GM12873 (cell line): ENCODE results near the gene SPIN3.

ENCODE experiments used
- TF ChIP-seq, protein P1 (sequence below): IDR thresholded peaks from 2 replicates; pipeline ENCODE4 v1.5.1; 2012; ENCODE audit warnings: low read depth, mild to moderate bottlenecking, moderate library complexity, low read length, control low read depth; ENCODE audit not compliant: insufficient read depth; ENCODE audit errors: missing control alignments

SPIN3 gene

DNA sequence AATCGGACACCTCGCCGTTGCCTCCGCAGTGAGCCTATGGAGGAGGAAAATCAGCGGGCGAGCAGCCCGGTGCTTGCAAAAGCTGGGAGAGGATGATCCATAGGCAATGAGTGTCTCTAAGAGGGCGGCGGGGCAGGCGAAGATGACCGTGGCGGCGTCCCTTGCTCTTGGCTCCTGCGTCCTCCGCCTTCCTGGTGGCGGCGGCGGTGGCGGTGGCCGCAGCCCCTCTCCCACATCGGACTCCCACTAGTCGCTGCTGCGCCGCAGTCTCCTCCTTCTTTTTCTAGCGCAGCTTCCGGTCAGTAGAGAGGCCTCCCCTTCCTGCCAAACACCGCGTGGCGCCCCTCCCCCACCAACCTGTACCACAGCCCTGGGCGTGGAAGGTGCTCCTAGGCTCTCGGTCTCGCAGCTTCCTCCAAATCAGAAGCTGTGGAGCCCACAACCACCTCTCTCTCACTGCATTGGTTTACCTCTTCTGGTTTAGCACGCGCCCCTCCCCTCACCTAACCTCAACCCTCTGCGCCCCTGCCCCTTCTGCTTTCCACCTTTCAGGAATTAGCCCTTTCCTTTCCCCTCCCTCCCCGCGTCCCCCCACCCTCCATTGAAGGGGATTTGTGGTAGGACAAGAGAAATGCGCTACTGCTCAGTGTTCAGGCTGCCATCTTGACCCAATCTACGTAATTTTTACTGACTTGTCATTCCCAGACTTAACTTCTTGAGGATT, at the start of gene SPIN3:
Gene SPIN3, minus strand, starts transcription at position 271 of the 724 bp plus-strand sequence. CDS start 594 bp downstream, outside the sequence.
- TF ChIP-seq, protein P1, sequence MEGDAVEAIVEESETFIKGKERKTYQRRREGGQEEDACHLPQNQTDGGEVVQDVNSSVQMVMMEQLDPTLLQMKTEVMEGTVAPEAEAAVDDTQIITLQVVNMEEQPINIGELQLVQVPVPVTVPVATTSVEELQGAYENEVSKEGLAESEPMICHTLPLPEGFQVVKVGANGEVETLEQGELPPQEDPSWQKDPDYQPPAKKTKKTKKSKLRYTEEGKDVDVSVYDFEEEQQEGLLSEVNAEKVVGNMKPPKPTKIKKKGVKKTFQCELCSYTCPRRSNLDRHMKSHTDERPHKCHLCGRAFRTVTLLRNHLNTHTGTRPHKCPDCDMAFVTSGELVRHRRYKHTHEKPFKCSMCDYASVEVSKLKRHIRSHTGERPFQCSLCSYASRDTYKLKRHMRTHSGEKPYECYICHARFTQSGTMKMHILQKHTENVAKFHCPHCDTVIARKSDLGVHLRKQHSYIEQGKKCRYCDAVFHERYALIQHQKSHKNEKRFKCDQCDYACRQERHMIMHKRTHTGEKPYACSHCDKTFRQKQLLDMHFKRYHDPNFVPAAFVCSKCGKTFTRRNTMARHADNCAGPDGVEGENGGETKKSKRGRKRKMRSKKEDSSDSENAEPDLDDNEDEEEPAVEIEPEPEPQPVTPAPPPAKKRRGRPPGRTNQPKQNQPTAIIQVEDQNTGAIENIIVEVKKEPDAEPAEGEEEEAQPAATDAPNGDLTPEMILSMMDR = no peak

DNA sequence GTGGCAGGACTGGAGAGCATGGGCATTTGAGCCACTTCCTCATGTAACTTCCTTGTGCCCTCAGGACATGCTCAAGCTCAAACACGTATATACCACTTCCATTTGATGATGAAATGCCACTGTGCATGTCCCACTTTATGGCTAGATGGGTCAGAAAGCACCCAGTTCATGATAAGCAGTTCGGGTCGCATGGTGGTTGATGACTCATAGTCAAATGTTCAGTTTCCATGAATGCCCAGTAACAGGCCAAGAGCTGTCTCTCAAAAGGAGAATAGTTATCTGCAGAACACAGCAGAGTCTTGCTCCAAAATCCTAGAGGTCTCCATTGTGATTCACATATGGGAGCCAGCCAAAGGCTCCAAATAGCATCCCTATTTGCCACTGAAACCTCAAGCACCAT, 48.9 kb upstream of the SPIN3 start:
- TF ChIP-seq, protein P1 = no peak

DNA sequence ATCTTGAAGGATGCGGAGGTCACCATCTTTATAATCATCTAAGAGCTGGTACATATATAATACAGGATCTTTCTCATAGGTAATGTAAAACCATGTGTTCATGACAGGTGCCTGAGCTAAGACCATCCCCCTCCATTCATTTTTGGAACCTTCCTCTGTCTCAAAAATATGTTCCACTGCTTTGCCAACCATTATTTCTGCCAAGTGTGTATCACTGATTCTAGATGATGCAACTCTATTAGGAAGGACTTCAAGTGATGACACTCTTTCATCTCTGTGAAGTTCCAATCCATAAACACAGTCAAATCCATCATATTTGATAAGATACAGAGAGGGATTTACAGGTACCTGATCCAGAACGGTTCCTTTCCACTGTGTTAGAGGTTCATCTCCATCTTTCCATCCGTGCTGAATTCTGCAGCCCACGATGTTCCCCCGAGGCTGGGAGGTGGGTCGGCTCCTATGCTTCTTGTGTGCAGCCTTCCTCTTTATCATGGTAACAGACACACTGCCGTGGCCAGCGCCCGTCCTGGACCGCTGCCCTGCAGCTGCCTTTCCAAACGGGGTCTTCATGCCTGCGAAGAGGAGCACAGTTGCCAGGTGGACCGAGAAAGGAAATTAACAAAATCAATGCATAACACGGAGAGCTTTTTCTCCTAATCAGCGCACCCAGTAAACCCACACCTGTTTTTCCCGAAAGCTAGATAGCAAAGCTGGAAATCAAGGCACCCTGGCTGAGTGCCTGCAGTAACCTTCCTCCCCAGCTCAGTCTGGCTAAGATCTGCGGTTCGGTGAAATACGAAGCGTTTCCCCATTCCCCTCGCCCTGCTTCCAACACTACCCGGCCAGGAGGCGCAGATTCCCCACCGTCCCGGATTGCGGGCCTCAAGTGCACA, 718 bp downstream of the SPIN3 start:
- TF ChIP-seq, protein P1 = no peak

DNA sequence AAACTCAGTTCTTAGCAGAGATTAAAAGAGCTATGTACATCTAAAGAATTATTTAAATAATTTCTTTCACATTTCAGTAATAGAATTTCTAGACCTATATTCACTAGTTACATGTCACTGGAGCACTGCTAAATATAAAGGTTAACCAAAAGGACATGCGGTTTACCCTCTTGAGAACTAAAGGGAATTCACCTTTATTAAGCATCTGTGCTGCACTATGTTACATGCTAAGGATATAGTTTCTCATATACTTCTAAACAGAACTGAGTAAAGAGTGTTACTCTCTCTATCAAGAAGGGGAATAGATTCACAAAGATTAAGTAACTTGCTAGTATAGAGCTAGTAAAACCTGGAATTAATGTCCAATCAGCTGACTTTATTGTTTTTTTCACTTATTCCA, 7.6 kb downstream of the SPIN3 start:
- TF ChIP-seq, protein P1 = no peak

DNA sequence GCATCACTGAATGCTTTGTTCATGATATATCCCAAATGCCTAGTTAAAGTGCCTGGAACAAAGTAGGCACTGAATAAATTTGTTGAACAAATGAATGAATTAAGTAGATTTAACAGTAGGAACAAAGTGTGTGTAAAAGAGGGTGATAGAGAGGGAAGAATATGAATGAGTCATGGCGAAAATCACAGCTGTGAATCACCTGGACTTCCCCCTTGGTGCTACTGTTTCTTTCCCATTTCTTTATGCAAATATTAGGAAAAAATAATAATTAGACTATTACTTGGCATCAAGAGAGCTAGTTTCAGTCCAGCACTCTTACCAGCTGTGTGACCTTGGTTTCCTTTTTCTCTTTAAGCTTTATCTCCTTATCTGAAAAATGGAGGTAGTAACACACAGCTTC, 9.2 kb downstream of the SPIN3 start:
- TF ChIP-seq, protein P1 = no peak

DNA sequence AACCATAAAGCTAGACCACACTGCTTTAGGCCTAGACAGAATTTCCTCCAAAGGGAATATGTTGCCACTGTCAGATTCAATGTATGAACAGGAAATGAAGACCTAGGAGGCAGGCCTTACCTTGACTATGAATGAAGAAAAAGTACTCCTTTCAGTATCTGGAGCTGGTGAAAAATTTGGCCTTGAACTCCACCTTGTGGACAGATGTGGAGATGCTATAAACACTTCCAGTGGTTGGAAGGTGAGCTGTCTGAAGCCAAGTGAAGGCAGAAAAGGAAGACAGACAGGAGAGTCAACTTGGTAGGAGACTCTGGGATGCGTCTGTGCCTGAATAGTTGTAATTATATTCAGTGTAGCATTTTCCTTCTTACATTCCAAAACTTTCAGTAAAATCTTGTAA, 17.2 kb downstream of the SPIN3 start:
- TF ChIP-seq, protein P1 = peak; percentile 75

DNA sequence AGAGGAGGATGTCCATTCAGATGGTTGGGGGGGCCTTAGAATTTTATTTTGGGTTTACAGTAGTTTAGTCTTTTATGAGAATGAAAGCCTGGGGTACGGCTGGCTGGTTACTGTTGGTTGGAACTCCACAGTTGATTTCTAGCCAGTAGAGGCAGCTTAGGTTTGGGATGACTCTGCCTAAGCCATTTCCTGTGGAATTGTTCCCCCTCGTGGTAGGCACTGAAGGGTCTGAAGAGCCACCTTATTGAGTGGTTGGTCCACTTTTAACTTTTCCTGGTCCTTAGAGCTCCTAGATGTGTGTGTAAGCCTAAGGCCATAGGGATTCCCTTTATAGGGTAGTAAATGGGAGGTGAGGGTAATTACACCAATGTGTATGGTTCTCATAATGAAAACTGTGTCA, 19.7 kb downstream of the SPIN3 start:
- TF ChIP-seq, protein P1 = peak; percentile 5
